Measurements from ENCODE around the gene VWCE. TPM values are rescaled to one million over a fixed set of nuclear protein-coding genes. Genes with fewer than 3 reads are reported as not detected.

VWCE gene
- total RNA-seq, 1 experiment from 2014 or later, result 17.7 TPM

DNA sequence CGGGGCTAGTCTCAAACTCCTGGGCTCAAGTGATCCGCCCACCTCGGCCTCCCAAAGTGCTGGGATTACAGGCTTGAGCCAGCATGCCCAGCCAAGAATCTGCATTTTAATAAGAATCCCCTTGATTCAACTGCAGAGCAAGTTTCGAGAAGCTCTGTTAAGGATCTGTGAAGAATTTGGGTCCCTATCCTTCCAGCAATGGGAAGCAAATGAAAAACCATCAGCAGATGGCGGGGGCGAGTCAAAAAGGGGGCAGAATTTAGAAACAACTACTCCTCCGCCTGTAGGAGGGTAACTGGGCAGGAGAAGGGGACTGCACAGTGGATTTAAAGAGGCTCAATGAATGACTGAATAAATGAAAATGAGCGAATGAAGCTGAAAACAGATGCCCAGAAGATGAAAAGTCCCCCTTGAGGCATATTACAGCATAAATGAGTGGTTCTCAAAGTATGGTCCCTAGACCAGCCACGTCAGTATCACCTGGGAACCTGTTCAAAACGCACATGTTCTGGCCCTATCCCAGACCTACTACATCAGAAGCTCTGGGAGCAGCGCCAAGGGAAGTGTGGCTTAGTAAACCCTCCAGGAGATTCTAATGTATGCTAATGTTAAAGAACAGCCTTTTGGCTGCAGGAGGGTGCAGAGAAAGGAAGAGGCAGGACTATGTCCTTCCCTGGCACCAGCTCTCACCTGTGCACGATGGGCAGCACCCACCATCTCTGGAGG is 15.0 kb downstream of the VWCE start:
- no peaks in the 10 kb centered on the region for H3K27me3 Mint-ChIP-seq (ENCODE audit: insufficient read depth, unreplicated experiment)
- intact Hi-C loops (cut with micrococcal nuclease; ENCODE audit: unreplicated experiment), result no loop called here
- no peaks in the 10 kb centered on the region for H3K27me3 ChIP-seq (replicated peaks; ENCODE audit: control insufficient read depth, insufficient read depth, low read length)
- POLR2A ChIA-PET, result no interaction called here
- TF ChIP-seq, protein P1, sequence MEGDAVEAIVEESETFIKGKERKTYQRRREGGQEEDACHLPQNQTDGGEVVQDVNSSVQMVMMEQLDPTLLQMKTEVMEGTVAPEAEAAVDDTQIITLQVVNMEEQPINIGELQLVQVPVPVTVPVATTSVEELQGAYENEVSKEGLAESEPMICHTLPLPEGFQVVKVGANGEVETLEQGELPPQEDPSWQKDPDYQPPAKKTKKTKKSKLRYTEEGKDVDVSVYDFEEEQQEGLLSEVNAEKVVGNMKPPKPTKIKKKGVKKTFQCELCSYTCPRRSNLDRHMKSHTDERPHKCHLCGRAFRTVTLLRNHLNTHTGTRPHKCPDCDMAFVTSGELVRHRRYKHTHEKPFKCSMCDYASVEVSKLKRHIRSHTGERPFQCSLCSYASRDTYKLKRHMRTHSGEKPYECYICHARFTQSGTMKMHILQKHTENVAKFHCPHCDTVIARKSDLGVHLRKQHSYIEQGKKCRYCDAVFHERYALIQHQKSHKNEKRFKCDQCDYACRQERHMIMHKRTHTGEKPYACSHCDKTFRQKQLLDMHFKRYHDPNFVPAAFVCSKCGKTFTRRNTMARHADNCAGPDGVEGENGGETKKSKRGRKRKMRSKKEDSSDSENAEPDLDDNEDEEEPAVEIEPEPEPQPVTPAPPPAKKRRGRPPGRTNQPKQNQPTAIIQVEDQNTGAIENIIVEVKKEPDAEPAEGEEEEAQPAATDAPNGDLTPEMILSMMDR (IDR thresholded peaks at IDR 0.05; ENCODE audit: insufficient read depth in 1 of 2, low read depth in 1 of 2, low read length in 1 of 2, severe bottlenecking in 1 of 2, unreplicated experiment in 1 of 2), result peak in 1 of 2 experiments; percentile 5
- H3K4me3 Mint-ChIP-seq (ENCODE audit: unreplicated experiment), result no peak overlapping the region
- BruUV-seq (replicated peaks), result no TSS peak
- peaks cover 10% of the 10 kb centered on the region for H3K4me1 Mint-ChIP-seq (ENCODE audit: low read depth, unreplicated experiment)
- CTCF ChIA-PET, result no interaction called here
- H3K27ac Mint-ChIP-seq (ENCODE audit: unreplicated experiment), result no peak overlapping the region
- no peaks in the 10 kb centered on the region for H3K9me3 ChIP-seq
- peaks cover 12% of the 10 kb centered on the region for H3K9me3 Mint-ChIP-seq (ENCODE audit: unreplicated experiment)
- H3K36me3 Mint-ChIP-seq (ENCODE audit: insufficient read depth, unreplicated experiment), result peaks cover 19% of the 10 kb centered on the region
- H3K4me3 ChIP-seq (ENCODE audit: low read depth, low read length), result no peak overlapping the region
- H3K36me3 ChIP-seq (ENCODE audit: control insufficient read depth, insufficient read depth, low read length), result peaks cover 4% of the 10 kb centered on the region
- no peak for DNase-seq
- 0 out of 2 replicates have a peak, but pooled peaks cover 5% of the 10 kb centered on the region for H3K4me1 ChIP-seq

DNA sequence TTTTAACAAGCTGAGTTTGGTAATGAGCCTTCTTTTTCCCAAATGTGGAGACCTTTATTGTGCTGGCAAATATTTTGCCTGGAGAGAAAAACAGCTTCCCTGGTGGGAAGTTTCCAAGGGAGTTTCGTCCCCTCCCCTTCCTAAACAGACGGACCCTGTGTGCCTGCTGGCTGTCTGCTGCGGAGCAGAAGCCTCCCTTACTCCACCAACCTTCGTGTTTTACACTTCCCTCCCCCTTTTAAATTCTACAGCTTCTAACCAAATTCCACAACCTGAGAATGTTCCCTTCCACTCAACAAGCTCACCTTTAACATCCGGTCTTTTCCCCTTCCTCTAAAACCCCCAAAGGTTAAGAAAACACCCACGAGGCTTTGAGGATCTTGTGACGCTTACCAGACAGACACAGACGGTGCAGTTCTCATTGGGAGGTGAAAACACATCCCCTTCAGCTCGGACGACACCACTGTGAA is 17.1 kb downstream of the VWCE start:
- Mint-ChIP-seq H3K4me1 (ENCODE audit: low read depth, unreplicated experiment) (no peaks in the 10 kb centered on the region), H3K9me3 (ENCODE audit: unreplicated experiment) (no peaks in the 10 kb centered on the region), H3K36me3 (ENCODE audit: insufficient read depth, unreplicated experiment) (peaks cover 10% of the 10 kb centered on the region), H3K27ac (ENCODE audit: unreplicated experiment) (no peak overlapping the region), H3K4me3 (ENCODE audit: unreplicated experiment) (no peak overlapping the region), H3K27me3 (ENCODE audit: insufficient read depth, unreplicated experiment) (no peaks in the 10 kb centered on the region)
- H3K27me3 ChIP-seq (replicated peaks; ENCODE audit: control insufficient read depth, insufficient read depth, low read length), result no peaks in the 10 kb centered on the region
- intact Hi-C loops (cut with micrococcal nuclease; ENCODE audit: unreplicated experiment), result no loop called here
- H3K9me3 ChIP-seq, result no peaks in the 10 kb centered on the region
- ChIA-PET POLR2A (interaction anchor here (0.6 kb wide), 1 partner anchor 56 kb away, joined by 3 read pairs; no protein-coding TSS in a partner anchor), CTCF (interaction anchor here (0.9 kb wide), 1 partner anchor 108 kb away, joined by 3 read pairs; no protein-coding TSS in a partner anchor)
- TF ChIP-seq, protein P1 (IDR thresholded peaks at IDR 0.05; ENCODE audit: insufficient read depth in 1 of 2, low read depth in 1 of 2, low read length in 1 of 2, severe bottlenecking in 1 of 2, unreplicated experiment in 1 of 2), result no peak
- BruUV-seq (replicated peaks), result no TSS peak
- H3K36me3 ChIP-seq (ENCODE audit: control insufficient read depth, insufficient read depth, low read length), result peaks cover 2% of the 10 kb centered on the region
- H3K4me1 ChIP-seq, result no peaks in the 10 kb centered on the region
- H3K4me3 ChIP-seq (ENCODE audit: low read depth, low read length), result no peak overlapping the region
- no peak for DNase-seq

DNA sequence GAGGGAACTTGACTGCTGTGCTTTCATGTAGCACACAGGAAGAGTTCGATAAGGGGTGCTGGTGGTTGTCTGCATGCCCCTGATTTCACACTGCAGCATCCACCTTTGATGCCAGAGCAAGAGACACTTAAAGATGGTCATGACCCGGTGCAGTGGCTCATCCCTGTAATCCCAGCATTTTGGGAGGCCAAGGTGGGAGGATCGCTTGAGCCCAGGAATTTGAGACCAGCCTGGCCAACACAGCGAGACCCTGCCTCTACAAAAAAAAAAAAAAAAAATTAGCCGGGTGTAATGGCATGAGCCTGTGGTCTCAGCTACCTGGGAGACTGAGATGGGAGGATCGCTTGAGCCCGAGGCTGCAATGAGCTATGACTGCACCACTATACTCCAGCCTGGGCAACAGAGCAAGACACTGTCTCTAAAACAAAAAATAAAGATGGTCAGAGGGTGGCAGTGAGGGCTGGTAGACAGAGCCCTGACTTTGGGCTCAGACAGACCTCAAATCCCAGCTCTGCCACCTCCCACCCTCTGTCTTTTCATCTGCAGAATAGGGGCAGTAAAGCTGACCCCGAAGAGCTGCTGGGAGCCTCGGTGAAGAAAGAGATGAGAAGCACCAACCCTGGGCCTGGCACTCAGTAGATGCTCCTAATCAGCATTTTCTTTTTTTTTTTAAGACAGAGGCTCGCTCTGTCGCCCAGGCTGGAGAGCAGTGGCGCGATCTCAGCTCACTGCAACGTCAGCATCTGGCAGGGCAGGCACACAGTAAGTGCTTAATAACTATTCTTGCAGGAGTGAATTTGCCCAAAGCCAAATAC is 17.7 kb downstream of the VWCE start:
- Histone ChIP-seq H3K36me3 (ENCODE audit: control insufficient read depth, insufficient read depth, low read length) (no peaks in the 10 kb centered on the region; the same call in 1 of the 2 replicates), H3K4me3 (ENCODE audit: low read depth, low read length) (no peak overlapping the region), H3K9me3 (no peaks in the 10 kb centered on the region), H3K4me1 (no peaks in the 10 kb centered on the region), H3K27me3 (replicated peaks; ENCODE audit: control insufficient read depth, insufficient read depth, low read length) (no peaks in the 10 kb centered on the region)
- TF ChIP-seq, protein P1 (IDR thresholded peaks at IDR 0.05; ENCODE audit: insufficient read depth in 1 of 2, low read depth in 1 of 2, low read length in 1 of 2, severe bottlenecking in 1 of 2, unreplicated experiment in 1 of 2), result no peak
- Mint-ChIP-seq H3K27ac (ENCODE audit: unreplicated experiment) (no peak overlapping the region), H3K36me3 (ENCODE audit: insufficient read depth, unreplicated experiment) (peaks cover 7% of the 10 kb centered on the region), H3K4me1 (ENCODE audit: low read depth, unreplicated experiment) (no peaks in the 10 kb centered on the region), H3K4me3 (ENCODE audit: unreplicated experiment) (no peak overlapping the region), H3K9me3 (ENCODE audit: unreplicated experiment) (no peaks in the 10 kb centered on the region), H3K27me3 (ENCODE audit: insufficient read depth, unreplicated experiment) (no peaks in the 10 kb centered on the region)
- CTCF ChIA-PET, result interaction anchor here (0.6 to 0.9 kb wide), 2 partner anchors 14 to 108 kb away, joined by 3 read pairs; no protein-coding TSS in a partner anchor
- POLR2A ChIA-PET, result interaction anchor here (0.6 kb wide), 1 partner anchor 56 kb away, joined by 3 read pairs; no protein-coding TSS in a partner anchor
- no peak for DNase-seq
- BruUV-seq (replicated peaks), result no TSS peak
- intact Hi-C loops (cut with micrococcal nuclease; ENCODE audit: unreplicated experiment), result no loop called here

All from Caco-2 (cell line).